Ectodermal cell (in vitro differentiated cells): Measurements from ENCODE around the gene REX1BD.

ENCODE experiments used
- H3K27ac ChIP-seq: 2 replicates; pipeline ENCODE4 v1.7.0; 2013; ENCODE audit warnings: mild to moderate bottlenecking, low read depth, low read length; ENCODE audit not compliant: insufficient read depth, poor library complexity, severe bottlenecking
- H3K27me3 ChIP-seq: 2 replicates; pipeline ENCODE4 v1.7.0; 2013; ENCODE audit warnings: mild to moderate bottlenecking, low read length; ENCODE audit not compliant: insufficient read depth, control insufficient read depth, poor library complexity, severe bottlenecking
- H3K36me3 ChIP-seq: one replicate; pipeline ENCODE4 v1.7.0; 2013; ENCODE audit warnings: low read length; ENCODE audit not compliant: control insufficient read depth, insufficient read depth
- H3K4me1 ChIP-seq: one replicate; pipeline ENCODE4 v1.7.0; 2013; ENCODE audit warnings: low read length; ENCODE audit not compliant: control insufficient read depth, insufficient read depth
- H3K4me3 ChIP-seq: 2 replicates; pipeline ENCODE4 v1.7.0; 2013; ENCODE audit warnings: low read depth, low read length, control low read depth; ENCODE audit not compliant: insufficient read depth
- H3K9me3 ChIP-seq: 2 replicates; pipeline ENCODE4 v1.7.0; 2013; ENCODE audit warnings: mild to moderate bottlenecking, low read length, moderate library complexity; ENCODE audit not compliant: control insufficient read depth
- WGBS, 2 experiments: methylation state at CpG; one replicate each; pipeline ENCODE4 v1.1.7; 2013; ENCODE audit warnings: missing lambda C conversion rate in 2 of 2; 5-methylcytosine and 5-hydroxymethylcytosine counted together

REX1BD gene

DNA sequence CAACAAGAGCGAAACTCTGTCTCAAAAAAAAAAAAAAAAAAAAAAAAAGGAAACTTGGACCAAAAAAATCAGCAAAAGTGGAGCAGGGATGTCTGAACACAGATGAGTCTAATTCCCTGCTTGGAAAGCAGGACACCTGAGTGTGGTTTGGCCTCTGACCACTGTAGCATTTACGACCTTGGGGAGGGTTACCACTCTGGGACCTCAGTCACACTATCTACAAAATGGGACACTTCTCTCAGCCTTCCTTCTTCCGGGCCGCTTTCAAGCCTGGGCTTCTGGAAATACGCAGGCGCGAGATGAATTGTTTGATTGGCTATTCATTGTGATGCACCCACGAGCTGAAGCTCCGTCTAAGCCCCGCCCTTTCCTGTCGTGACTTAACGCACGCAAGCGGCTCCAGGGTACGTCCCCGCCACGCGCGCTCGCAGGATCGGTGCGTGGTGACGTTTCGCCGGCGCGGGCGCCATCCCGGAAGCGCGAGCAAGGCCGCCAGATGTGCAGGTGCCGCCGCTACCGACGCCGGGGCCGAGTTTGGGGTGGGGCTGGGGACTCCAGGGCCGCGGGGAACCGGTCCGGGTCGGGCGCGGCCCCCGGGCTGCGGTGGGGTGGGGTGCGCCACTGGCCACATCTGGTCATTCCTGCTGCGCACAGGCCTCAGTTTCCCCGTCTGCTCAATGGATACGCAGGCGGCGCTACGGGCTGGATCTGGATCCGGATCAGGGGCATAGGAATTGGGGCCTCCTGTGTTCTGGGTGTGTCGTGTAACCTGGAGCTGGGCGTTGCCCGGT, 31.0 kb upstream of the REX1BD start, which contains the start of gene KXD1:
TSS of gene KXD1 (plus strand) at position 460 of the 791 bp plus-strand sequence. CDS start 4,187 bp downstream, outside the sequence.
- Histone ChIP-seq H3K27ac (peak within 1 kb of the TSS; percentile 55), H3K4me3 (peak within 1 kb of the TSS; percentile 76), H3K9me3 (no peaks in the 10 kb centered on the region), H3K36me3 (no peaks in the 10 kb centered on the region), H3K27me3 (no peaks in the 10 kb centered on the region), H3K4me1 (peaks cover 5% of the 10 kb centered on the region)
- 2 to 3% methylated on average over 58 of the region's 58 CpGs for WGBS, 2 experiments

DNA sequence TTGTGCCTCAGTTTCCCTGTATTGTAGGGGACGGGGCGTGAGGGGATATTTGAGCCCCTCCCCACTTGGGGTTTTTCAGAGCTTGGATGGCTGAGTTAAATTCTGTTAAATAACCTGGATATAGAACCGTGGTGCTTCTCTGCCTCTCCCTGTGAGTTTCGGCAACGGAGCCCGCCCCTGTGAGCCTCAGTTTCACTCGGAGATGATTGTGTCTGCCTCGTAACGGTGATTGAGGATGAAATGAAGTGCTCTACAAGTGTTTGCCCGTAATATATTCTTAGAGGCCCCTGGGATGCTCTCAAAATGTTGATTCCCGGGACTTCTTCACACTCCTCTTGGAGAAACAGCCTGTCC, 30.4 kb upstream of the REX1BD start:
- Histone ChIP-seq H3K4me3 (peak overlapping the region; percentile 76), H3K36me3 (peaks cover 3% of the 10 kb centered on the region), H3K27ac (no peak overlapping the region), H3K27me3 (no peaks in the 10 kb centered on the region), H3K4me1 (peaks cover 5% of the 10 kb centered on the region), H3K9me3 (no peaks in the 10 kb centered on the region)
- 22 to 25% methylated on average over 11 of the region's 11 CpGs for WGBS, 2 experiments

GRCh38 chr19:18558604-18559003, 30.0 kb upstream of the REX1BD start:
- peak overlapping the region; percentile 76 for H3K4me3 ChIP-seq
- no peak overlapping the region for H3K27ac ChIP-seq
- 75 to 87% methylated on average over 3 of the region's 3 CpGs for WGBS, 2 experiments
- no peaks in the 10 kb centered on the region for H3K9me3 ChIP-seq
- no peaks in the 10 kb centered on the region for H3K27me3 ChIP-seq
- H3K4me1 ChIP-seq = peaks cover 5% of the 10 kb centered on the region
- H3K36me3 ChIP-seq = peaks cover 8% of the 10 kb centered on the region

GRCh38 chr19:18559685-18560084, 28.9 kb upstream of the REX1BD start:
- peaks cover 12% of the 10 kb centered on the region for H3K36me3 ChIP-seq
- no peak overlapping the region for H3K27ac ChIP-seq
- H3K9me3 ChIP-seq = no peaks in the 10 kb centered on the region
- H3K4me1 ChIP-seq = peaks cover 5% of the 10 kb centered on the region
- H3K4me3 ChIP-seq = no peak overlapping the region
- no peaks in the 10 kb centered on the region for H3K27me3 ChIP-seq
- WGBS, 2 experiments = 91 to 92% methylated on average over 5 of the region's 5 CpGs

DNA sequence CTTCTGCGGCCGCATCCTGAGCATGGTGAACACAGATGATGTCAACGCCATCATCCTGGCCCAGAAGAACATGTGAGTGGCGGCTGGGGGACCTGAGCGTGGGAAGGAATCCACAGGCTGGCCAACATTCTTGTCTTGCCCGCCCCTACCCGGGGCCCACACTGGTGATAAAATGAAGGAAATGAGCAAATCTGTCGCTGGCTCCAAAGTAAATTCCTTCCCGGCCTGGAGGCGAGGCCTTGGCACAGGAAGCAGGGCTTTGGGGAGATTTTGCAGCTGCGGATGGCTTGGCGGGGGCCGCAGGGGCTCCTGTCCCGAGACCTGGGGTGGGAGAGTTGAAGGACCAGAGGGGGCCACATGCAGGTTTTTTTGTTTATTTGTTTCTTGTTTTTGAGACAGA, 26.5 kb upstream of the REX1BD start:
- Histone ChIP-seq H3K27ac (no peak overlapping the region), H3K4me1 (peaks cover 5% of the 10 kb centered on the region), H3K4me3 (no peak overlapping the region), H3K9me3 (no peaks in the 10 kb centered on the region), H3K27me3 (no peaks in the 10 kb centered on the region), H3K36me3 (peaks cover 22% of the 10 kb centered on the region)
- 94 to 96% methylated on average over 14 of the region's 14 CpGs for WGBS, 2 experiments

DNA sequence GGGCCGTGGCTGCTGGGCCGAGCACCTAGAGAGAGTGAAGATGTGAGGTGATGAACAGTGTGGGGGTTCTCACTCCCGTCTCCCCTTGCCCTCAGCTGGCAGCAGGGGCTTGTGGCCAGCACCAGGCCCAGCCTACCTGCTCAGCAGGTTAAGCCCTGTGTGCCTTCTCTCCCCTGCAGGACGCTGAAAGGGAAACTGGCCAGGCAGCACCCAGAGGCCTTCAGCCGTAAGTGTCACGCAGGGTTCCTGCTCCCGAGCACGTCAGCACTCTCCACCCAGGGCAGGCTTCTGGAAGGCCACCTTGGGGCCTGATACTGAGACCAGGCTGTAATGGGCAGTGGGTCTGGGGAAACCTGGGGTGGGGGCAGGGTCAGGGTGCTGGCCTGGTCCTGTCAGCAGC, 21.6 kb upstream of the REX1BD start:
- Histone ChIP-seq H3K36me3 (peaks cover 32% of the 10 kb centered on the region), H3K27me3 (no peaks in the 10 kb centered on the region), H3K4me3 (no peak overlapping the region), H3K4me1 (no peaks in the 10 kb centered on the region), H3K27ac (no peak overlapping the region), H3K9me3 (no peaks in the 10 kb centered on the region)
- WGBS, 2 experiments = 97% methylated on average over 8 of the region's 8 CpGs

DNA sequence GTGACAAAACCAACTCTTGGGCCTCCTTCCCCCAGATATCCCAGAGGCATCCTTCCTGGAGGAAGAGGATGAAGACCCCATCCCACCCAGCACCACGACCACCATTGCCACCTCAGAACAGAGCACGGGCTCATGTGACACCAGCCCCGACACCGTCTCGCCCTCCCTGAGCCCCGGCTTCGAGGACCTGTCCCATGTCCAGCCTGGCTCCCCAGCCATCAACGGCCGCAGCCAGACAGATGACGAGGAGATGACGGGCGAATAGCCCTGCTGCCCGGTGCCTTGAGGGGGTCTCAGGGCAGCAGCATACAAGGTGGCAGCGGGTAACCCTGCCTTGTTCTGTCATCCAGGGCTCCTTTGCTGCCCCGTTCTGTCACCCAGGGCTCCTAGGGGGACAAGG, 20.2 kb upstream of the REX1BD start:
- Histone ChIP-seq H3K9me3 (no peaks in the 10 kb centered on the region), H3K27me3 (no peaks in the 10 kb centered on the region), H3K4me3 (no peak overlapping the region), H3K36me3 (peaks cover 27% of the 10 kb centered on the region), H3K4me1 (peaks cover 5% of the 10 kb centered on the region), H3K27ac (no peak overlapping the region)
- 97% methylated on average over 15 of the region's 15 CpGs for WGBS, 2 experiments

- Histone ChIP-seq H3K27ac (peak within 1 kb of the TSS; percentile 38), H3K4me1 (peaks cover 5% of the 10 kb centered on the region), H3K4me3 (peak within 1 kb of the TSS; percentile 80), H3K9me3 (no peaks in the 10 kb centered on the region), H3K36me3 (peaks cover 30% of the 10 kb centered on the region), H3K27me3 (no peaks in the 10 kb centered on the region)
- WGBS, 2 experiments = 0 to 1% methylated on average over 75 of the region's 75 CpGs
Observed at GRCh38 chr19:18571564-18572344, 16.8 kb upstream of the REX1BD start, which contains the start of gene UBA52. Gene UBA52, plus strand, starts transcription at chr19:18571857. Its CDS starts 1,444 bp downstream, at chr19:18573301.

DNA sequence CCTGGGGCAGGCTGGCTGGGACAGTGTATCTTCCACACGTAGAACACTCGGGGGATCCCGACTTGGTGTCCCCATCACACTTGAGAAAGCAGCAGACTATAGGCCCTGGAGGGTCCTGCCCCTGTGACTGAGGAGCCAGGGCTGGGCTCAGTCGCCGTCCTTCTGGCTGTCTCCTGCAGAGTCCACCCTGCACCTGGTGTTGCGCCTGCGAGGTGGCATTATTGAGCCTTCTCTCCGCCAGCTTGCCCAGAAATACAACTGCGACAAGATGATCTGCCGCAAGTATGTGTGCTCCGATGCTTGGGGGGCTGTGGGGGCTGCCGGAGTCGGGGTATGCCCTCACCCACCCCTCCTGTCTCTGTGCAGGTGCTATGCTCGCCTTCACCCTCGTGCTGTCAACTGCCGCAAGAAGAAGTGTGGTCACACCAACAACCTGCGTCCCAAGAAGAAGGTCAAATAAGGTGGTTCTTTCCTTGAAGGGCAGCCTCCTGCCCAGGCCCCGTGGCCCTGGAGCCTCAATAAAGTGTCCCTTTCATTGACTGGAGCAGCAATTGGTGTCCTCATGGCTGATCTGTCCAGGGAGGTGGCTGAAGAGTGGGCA, 13.8 kb upstream of the REX1BD start:
- Histone ChIP-seq H3K36me3 (peaks cover 20% of the 10 kb centered on the region), H3K27ac (no peak overlapping the region)

DNA sequence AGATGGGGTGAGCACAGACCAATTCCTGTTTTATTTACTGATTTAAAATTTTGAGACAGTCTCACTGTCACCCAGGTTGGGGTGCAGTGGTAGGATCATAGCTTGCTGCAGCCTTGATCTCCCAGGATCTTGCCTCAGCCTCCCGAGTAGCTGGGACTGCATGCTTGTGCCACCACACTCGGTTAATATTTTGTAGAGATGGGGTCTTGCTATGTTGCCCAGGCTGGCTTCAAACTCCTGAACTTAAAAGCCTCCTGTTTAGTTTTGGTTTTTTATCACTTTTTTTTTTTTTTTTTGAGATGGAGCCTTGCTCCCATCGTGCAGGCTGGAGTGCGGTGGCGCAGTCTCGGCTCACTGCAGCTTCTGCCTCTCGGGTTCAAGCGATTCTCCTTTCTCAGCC, 12.2 kb upstream of the REX1BD start:
- Histone ChIP-seq H3K36me3 (peaks cover 20% of the 10 kb centered on the region), H3K4me3 (no peak overlapping the region), H3K27me3 (no peaks in the 10 kb centered on the region), H3K27ac (no peak overlapping the region), H3K9me3 (no peaks in the 10 kb centered on the region), H3K4me1 (peaks cover 5% of the 10 kb centered on the region)
- WGBS, 2 experiments = 92% methylated on average over 8 of the region's 8 CpGs

More for the DNA sequence above, 13.8 kb upstream of the REX1BD start:
- H3K9me3 ChIP-seq = no peaks in the 10 kb centered on the region
- 95 to 97% methylated on average over 18 of the region's 18 CpGs for WGBS, 2 experiments
- H3K4me3 ChIP-seq = no peak overlapping the region
- H3K27me3 ChIP-seq = no peaks in the 10 kb centered on the region
- peaks cover 5% of the 10 kb centered on the region for H3K4me1 ChIP-seq
